Body of pancreas (tissue), 4 donors: ENCODE measurements around the gene PFN1. TPM values are rescaled to one million over a fixed set of nuclear protein-coding genes. Genes with fewer than 3 reads are reported as not detected.
"Not testable (repeated sequence)": the region's sequence is repeated elsewhere in the genome, so short reads cannot be mapped to it uniquely, and the experiment has no call there.

Experiments
- ATAC-seq: fragments of 150-250 bp; one replicate; pipeline ENCODE4 v1.9.1; 2016
- DNase-seq, 4 donors: peaks; one replicate each; pipeline ENCODE4 v3.0.0-alpha.2; 2019
- H3K27ac ChIP-seq, 4 donors: fragments of 200-600 bp; sonication (generic); 1 replicate in 3 of 4; 2 replicates in 1 of 4; pipeline versions ENCODE4 v1.5.1 to v1.6.1; 2016 to 2019; ENCODE audit warnings: mild to moderate bottlenecking in 1 of 4, mixed read lengths in 1 of 4, moderate library complexity in 1 of 4
- H3K27me3 ChIP-seq, 2 donors: fragments of 200-600 bp; sonication (generic); one replicate each; pipeline ENCODE4 v1.6.0; 2016; ENCODE audit warnings: mild to moderate bottlenecking in 1 of 2
- H3K36me3 ChIP-seq, 2 donors: fragments of 200-600 bp; sonication (generic); replicated peaks in 1 of 2; 2 replicates each; pipeline ENCODE4 v1.5.1; 2016; ENCODE audit warnings: low read depth in 2 of 2; ENCODE audit not compliant: insufficient read depth in 1 of 2
- H3K4me1 ChIP-seq: fragments of 200-600 bp; sonication (generic); one replicate; pipeline ENCODE4 v1.6.0; 2016
- H3K4me3 ChIP-seq, 2 donors: fragments of 200-600 bp; sonication (generic); 1 replicate in 1 of 2; 2 replicates in 1 of 2; pipeline ENCODE4 v1.5.1; 2016 to 2019
- H3K9me3 ChIP-seq, 3 donors: fragments of 200-600 bp; sonication (generic); 1 replicate in 2 of 3; 2 replicates in 1 of 3; pipeline ENCODE4 v1.5.1; 2016
- CTCF ChIP-seq, 7 experiments: fragments of 450-650 bp in 4 of 7; fragments of 200-600 bp in 3 of 7; sonication (generic) in 3 of 7; IDR thresholded peaks; one replicate each; pipeline ENCODE4 v1.5.1; 2016 to 2019; ENCODE audit warnings: antibody characterized with exemption in 7 of 7
- POLR2A ChIP-seq, 3 donors: fragments of 450-650 bp; IDR thresholded peaks; one replicate each; pipeline ENCODE4 v1.6.1; 2016; ENCODE audit warnings: antibody characterized with exemption in 3 of 3, mild to moderate bottlenecking in 2 of 3
- WGBS, 2 donors: methylation state at CpG; one replicate each; pipeline ENCODE4 v1.1.5; 2017; 5-methylcytosine and 5-hydroxymethylcytosine counted together
- intact Hi-C: fragments of 100-400 bp; cut with DNase I; formaldehyde crosslinking; loops from one replicate; pipeline ENCODE4 v1.15.1; 2023
- total RNA-seq, 2 donors: library from RNA; depleted of rRNA; stranded (reverse); fragments of >200 nt; gene quantifications; one replicate each; pipeline ENCODE4 v1.1.0, GENCODE V29; 2016

Gene PFN1
- total RNA-seq, 2 donors from 2014 or later: 164 to 180 TPM

GRCh38 chr17:4920351-4921048, 27.8 kb downstream of the PFN1 start:
- DNase-seq (peak in 1 of 4 donors; percentile 50), ATAC-seq (no peak)
- TF ChIP-seq POLR2A (IDR thresholded peaks at IDR 0.05) (no peak), CTCF (IDR thresholded peaks at IDR 0.05) (no peak)
- Histone ChIP-seq H3K27ac (no peak overlapping the region), H3K27me3 (no peaks in the 10 kb centered on the region), H3K4me1 (no peaks in the 10 kb centered on the region), H3K36me3 (no peaks in the 10 kb centered on the region), H3K9me3 (no peaks in the 10 kb centered on the region), H3K4me3 (no peak overlapping the region)
- intact Hi-C loops: no loop called here
- 78 to 84% methylated on average over 10 of the region's 10 CpGs for WGBS, 2 donors

GRCh38 chr17:4919511-4920047, 28.8 kb downstream of the PFN1 start:
- no peaks in the 10 kb centered on the region for H3K4me1 ChIP-seq
- H3K36me3 ChIP-seq: no peaks in the 10 kb centered on the region
- no peaks in the 10 kb centered on the region for H3K27me3 ChIP-seq
- TF ChIP-seq CTCF (IDR thresholded peaks at IDR 0.05) (no peak), POLR2A (IDR thresholded peaks at IDR 0.05) (no peak)
- H3K4me3 ChIP-seq: no peak overlapping the region
- H3K27ac ChIP-seq: no peak overlapping the region
- DNase-seq (no peak), ATAC-seq (no peak)
- WGBS, 2 donors: 68 to 73% methylated on average over 8 of the region's 8 CpGs
- no peaks in the 10 kb centered on the region for H3K9me3 ChIP-seq
- intact Hi-C loops: loop anchor here (10.0 kb wide), 1 partner anchor 145 kb away; no protein-coding TSS in a partner anchor

GRCh38 chr17:4914551-4914950, 33.8 kb downstream of the PFN1 start:
- not testable (repeated sequence) for H3K9me3 ChIP-seq, H3K36me3 ChIP-seq, DNase-seq, ATAC-seq, H3K27me3 ChIP-seq, H3K4me1 ChIP-seq, H3K4me3 ChIP-seq
- intact Hi-C loops: loop anchor here (10.0 kb wide), 1 partner anchor 150 kb away; no protein-coding TSS in a partner anchor
- WGBS, 2 donors: 69 to 78% methylated on average over 4 of the region's 4 CpGs
- H3K27ac ChIP-seq: peak overlapping the region in 2 of 4 donors; percentile 9 to 44

GRCh38 chr17:4913994-4914393, 34.3 kb downstream of the PFN1 start:
- H3K27me3 ChIP-seq: no peaks in the 10 kb centered on the region
- 20 to 44% methylated on average over 1 of the region's 1 CpG for WGBS, 2 donors
- H3K4me3 ChIP-seq: no peak overlapping the region
- intact Hi-C loops: loop anchor here (10.0 kb wide), 1 partner anchor 151 kb away; no protein-coding TSS in a partner anchor
- H3K27ac ChIP-seq: peak overlapping the region in 2 of 4 donors; percentile 9 to 44
- peaks cover 7% of the 10 kb centered on the region for H3K4me1 ChIP-seq
- H3K9me3 ChIP-seq: no peaks in the 10 kb centered on the region
- no peak for DNase-seq
- TF ChIP-seq CTCF (IDR thresholded peaks at IDR 0.05) (peak in 1 of 7 experiments; percentile 4), POLR2A (IDR thresholded peaks at IDR 0.05) (no peak)
- peak; percentile 16 for ATAC-seq
- H3K36me3 ChIP-seq: no peaks in the 10 kb centered on the region

GRCh38 chr17:4908711-4909496, 39.4 kb downstream of the PFN1 start:
- 18 to 29% methylated on average over 9 to 20 of the region's 20 CpGs for WGBS, 2 donors
- no peaks in the 10 kb centered on the region for H3K27me3 ChIP-seq
- H3K27ac ChIP-seq: peak overlapping the region in 3 of 4 donors; percentile 21 to 61 (median 59)
- peak; percentile 98 for ATAC-seq
- peak; percentile 71 to 96 (median 94) for TF ChIP-seq CTCF (IDR thresholded peaks at IDR 0.05)
- TF ChIP-seq POLR2A (IDR thresholded peaks at IDR 0.05): peak in 2 of 3 donors; percentile 23 to 28
- H3K4me3 ChIP-seq: no peak overlapping the region
- peaks cover 12% of the 10 kb centered on the region for H3K4me1 ChIP-seq
- H3K9me3 ChIP-seq: no peaks in the 10 kb centered on the region
- H3K36me3 ChIP-seq: no peaks in the 10 kb centered on the region
- DNase-seq: peak; percentile 90 to 94 (median 94)
- intact Hi-C loops: no loop called here
